Mucosa of descending colon (tissue), 3 donors: ENCODE data around the gene CENPN. TPM values are rescaled to one million over a fixed set of nuclear protein-coding genes. Genes with fewer than 3 reads are reported as not detected.

ENCODE experiments used
- ATAC-seq: fragments of 200-7000 bp; cut with Tn5 transposase; one replicate; pipeline ENCODE4 v1.9.1; 2020; ENCODE audit warnings: mild to moderate bottlenecking, moderate library complexity
- DNase-seq, 3 donors: peaks; one replicate each; pipeline ENCODE4 v3.0.0-alpha.2; 2020
- H3K36me3 ChIP-seq: fragments of 200-600 bp; one replicate; pipeline ENCODE4 v1.8.0; 2021; ENCODE audit warnings: low read depth, mild to moderate bottlenecking
- H3K4me1 ChIP-seq: fragments of 200-600 bp; one replicate; pipeline ENCODE4 v1.8.0; 2021; ENCODE audit warnings: low read depth, mild to moderate bottlenecking
- H3K4me3 ChIP-seq: fragments of 200-600 bp; one replicate; pipeline ENCODE4 v1.8.0; 2021; ENCODE audit warnings: mild to moderate bottlenecking
- H3K9me3 ChIP-seq: fragments of 200-600 bp; one replicate; pipeline ENCODE4 v1.8.0; 2021; ENCODE audit warnings: mild to moderate bottlenecking
- CTCF ChIP-seq: fragments of 200-600 bp; IDR thresholded peaks from one replicate; pipeline ENCODE4 v1.8.0; 2022; ENCODE audit warnings: antibody characterized with exemption, mild to moderate bottlenecking
- intact Hi-C, 2 donors: fragments of 100-400 bp; cut with DNase I in 1 of 2; cut with micrococcal nuclease in 1 of 2; formaldehyde crosslinking; loops; one replicate each; pipeline versions ENCODE4 v1.11.0 to v1.11.1; 2022; cut with DNase I, micrococcal nuclease
- total RNA-seq, 3 donors: library from RNA; stranded (reverse); fragmentation: NEBNext Ultra II Directional in 2 of 3; extraction: Animal tissue kit (Norgen Biotek cat#: 25700) in 2 of 3; gene quantifications; one replicate each; pipeline versions ENCODE4 v1.2.1 to v1.2.4, GENCODE V29; 2021 to 2023
- donor health status: DM: no; HTN: no; CAD: no; lungs with moderate emphysema.
- donor health status: DM: no; HTN: no; CAD: no.
- donor health status: DM: no; HTN: yes; CAD: no.

The CENPN gene
- total RNA-seq, 3 donors from 2014 or later, result 7.1 to 13.4 (median 7.6) TPM

- Histone ChIP-seq H3K4me3 (peak overlapping the region; percentile 83), H3K36me3 (no peaks in the 10 kb centered on the region), H3K4me1 (peaks cover 18% of the 10 kb centered on the region), H3K9me3 (no peaks in the 10 kb centered on the region)
- intact Hi-C loops, result no loop called here
- ATAC-seq (no peak), DNase-seq (peak in 2 of 3 donors; percentile 35 to 49)
- no peak for TF ChIP-seq CTCF
Observed at GRCh38 chr16:81008505-81008789, 1.4 kb downstream of the CENPN start.

- ATAC-seq (no peak), DNase-seq (no peak)
- Histone ChIP-seq H3K4me3 (no peak overlapping the region), H3K36me3 (no peaks in the 10 kb centered on the region), H3K4me1 (no peaks in the 10 kb centered on the region), H3K9me3 (no peaks in the 10 kb centered on the region)
- intact Hi-C loops, result no loop called here
- TF ChIP-seq CTCF, result no peak
Observed at GRCh38 chr16:81012974-81013373, 6.0 kb downstream of the CENPN start.

- H3K36me3 ChIP-seq, result no peaks in the 10 kb centered on the region
- ATAC-seq (no peak), DNase-seq (no peak)
- no peak for TF ChIP-seq CTCF
- no peaks in the 10 kb centered on the region for H3K9me3 ChIP-seq
- no peak overlapping the region for H3K4me3 ChIP-seq
- no peaks in the 10 kb centered on the region for H3K4me1 ChIP-seq
- intact Hi-C loops, result no loop called here
Observed at GRCh38 chr16:81014672-81015071, 7.7 kb downstream of the CENPN start.

- Histone ChIP-seq H3K9me3 (no peaks in the 10 kb centered on the region), H3K4me1 (no peaks in the 10 kb centered on the region), H3K4me3 (no peak overlapping the region), H3K36me3 (no peaks in the 10 kb centered on the region)
- no peak for TF ChIP-seq CTCF
- DNase-seq (no peak), ATAC-seq (no peak)
- intact Hi-C loops, result no loop called here
Observed at GRCh38 chr16:81018496-81018895, 11.5 kb downstream of the CENPN start.

GRCh38 chr16:81026429-81026828, 19.4 kb downstream of the CENPN start:
- Histone ChIP-seq H3K4me3 (no peak overlapping the region), H3K4me1 (no peaks in the 10 kb centered on the region), H3K9me3 (no peaks in the 10 kb centered on the region), H3K36me3 (no peaks in the 10 kb centered on the region)
- no peak for TF ChIP-seq CTCF
- DNase-seq, result no peak
- ATAC-seq, result no peak
- intact Hi-C loops, result no loop called here

- TF ChIP-seq CTCF, result no peak
- Histone ChIP-seq H3K9me3 (no peaks in the 10 kb centered on the region), H3K4me3 (no peak overlapping the region), H3K36me3 (no peaks in the 10 kb centered on the region), H3K4me1 (no peaks in the 10 kb centered on the region)
- ATAC-seq (no peak), DNase-seq (no peak)
- intact Hi-C loops, result no loop called here
Observed at GRCh38 chr16:81029930-81030604, 23.1 kb downstream of the CENPN start.
